Measurements from ENCODE around the gene CSKMT.

CSKMT gene

GRCh38 chr11:62710001-62710345 is 44.9 kb downstream of the CSKMT start:
- H3F3A ChIP-seq (ENCODE audit: insufficient read depth, low read length) = peaks cover 19% of the 10 kb centered on the region; the same call in 1 of the 2 replicates
- H3K79me2 ChIP-seq (ENCODE audit: insufficient read depth, low read length) = no peaks in the 10 kb centered on the region
- H3K4me3 ChIP-seq (ENCODE audit: low read depth, low read length, poor library complexity, severe bottlenecking) = peak overlapping the region; percentile 63
- H3K4me1 ChIP-seq (ENCODE audit: insufficient read depth, low read length, severe bottlenecking) = peaks cover 53% of the 10 kb centered on the region
- H4K20me1 ChIP-seq (ENCODE audit: insufficient read depth, low read length) = no peaks in the 10 kb centered on the region
- peak overlapping the region; percentile 79 for H3K9ac ChIP-seq (ENCODE audit: low read length)
- peak overlapping the region; percentile 90 for H3K4me2 ChIP-seq (ENCODE audit: low read length)
- H3K27ac ChIP-seq (ENCODE audit: low read depth, low read length, poor library complexity, severe bottlenecking) = peak overlapping the region; percentile 92
- no peak overlapping the region for H2AFZ ChIP-seq (ENCODE audit: low read length)
- H3K9me2 ChIP-seq (ENCODE audit: low read depth, low read length) = no peaks in the 10 kb centered on the region
- H3K27me3 ChIP-seq (ENCODE audit: insufficient read depth, low read length) = no peaks in the 10 kb centered on the region
- no peaks in the 10 kb centered on the region for H3K9me3 ChIP-seq (ENCODE audit: low read length)
- TF ChIP-seq, protein P1, sequence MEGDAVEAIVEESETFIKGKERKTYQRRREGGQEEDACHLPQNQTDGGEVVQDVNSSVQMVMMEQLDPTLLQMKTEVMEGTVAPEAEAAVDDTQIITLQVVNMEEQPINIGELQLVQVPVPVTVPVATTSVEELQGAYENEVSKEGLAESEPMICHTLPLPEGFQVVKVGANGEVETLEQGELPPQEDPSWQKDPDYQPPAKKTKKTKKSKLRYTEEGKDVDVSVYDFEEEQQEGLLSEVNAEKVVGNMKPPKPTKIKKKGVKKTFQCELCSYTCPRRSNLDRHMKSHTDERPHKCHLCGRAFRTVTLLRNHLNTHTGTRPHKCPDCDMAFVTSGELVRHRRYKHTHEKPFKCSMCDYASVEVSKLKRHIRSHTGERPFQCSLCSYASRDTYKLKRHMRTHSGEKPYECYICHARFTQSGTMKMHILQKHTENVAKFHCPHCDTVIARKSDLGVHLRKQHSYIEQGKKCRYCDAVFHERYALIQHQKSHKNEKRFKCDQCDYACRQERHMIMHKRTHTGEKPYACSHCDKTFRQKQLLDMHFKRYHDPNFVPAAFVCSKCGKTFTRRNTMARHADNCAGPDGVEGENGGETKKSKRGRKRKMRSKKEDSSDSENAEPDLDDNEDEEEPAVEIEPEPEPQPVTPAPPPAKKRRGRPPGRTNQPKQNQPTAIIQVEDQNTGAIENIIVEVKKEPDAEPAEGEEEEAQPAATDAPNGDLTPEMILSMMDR (IDR thresholded peaks at IDR 0.05; ENCODE audit: low read length) = no peak
- no peak for TF ChIP-seq EZH2 (IDR thresholded peaks at IDR 0.05; ENCODE audit: borderline replicate concordance, low read length)
- H3K36me3 ChIP-seq (ENCODE audit: insufficient read depth, low read length) = peaks cover 58% of the 10 kb centered on the region

DNA sequence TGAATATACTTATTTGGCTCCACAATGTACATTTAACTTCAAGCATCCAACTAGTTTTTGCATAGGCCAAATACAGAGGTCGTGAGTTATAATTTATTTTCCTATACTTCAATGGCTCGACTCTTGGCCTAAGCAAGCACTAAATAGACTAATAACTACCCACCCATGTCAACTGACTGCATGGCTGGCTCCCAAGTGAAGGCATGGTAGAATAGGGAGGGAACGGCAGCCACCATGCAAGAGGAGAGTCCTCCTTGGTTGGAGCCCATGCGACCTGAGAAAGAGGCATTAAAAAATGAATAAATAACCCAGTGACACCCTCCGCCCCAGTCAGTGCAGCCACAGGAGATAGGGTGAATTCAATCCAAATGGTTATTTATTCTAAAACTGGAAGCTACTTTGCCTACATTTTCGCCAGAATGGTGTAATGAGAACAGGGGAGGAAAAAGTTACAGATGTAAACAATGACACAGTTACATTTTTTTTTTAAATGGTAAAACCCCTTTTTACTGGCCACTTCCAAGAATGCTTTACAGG is 47.2 kb downstream of the CSKMT start:
- TF ChIP-seq, protein P1 (IDR thresholded peaks at IDR 0.05; ENCODE audit: low read length) = no peak
- TF ChIP-seq EZH2 (IDR thresholded peaks at IDR 0.05; ENCODE audit: borderline replicate concordance, low read length) = no peak
- peaks cover 18% of the 10 kb centered on the region; the same call in 1 of the 2 replicates for H3F3A ChIP-seq (ENCODE audit: insufficient read depth, low read length)
- no peak overlapping the region for H3K9ac ChIP-seq (ENCODE audit: low read length)
- H3K4me1 ChIP-seq (ENCODE audit: insufficient read depth, low read length, severe bottlenecking) = peaks cover 35% of the 10 kb centered on the region
- no peaks in the 10 kb centered on the region for H3K9me2 ChIP-seq (ENCODE audit: low read depth, low read length)
- no peaks in the 10 kb centered on the region for H4K20me1 ChIP-seq (ENCODE audit: insufficient read depth, low read length)
- peak overlapping the region; percentile 45 for H3K27ac ChIP-seq (ENCODE audit: low read depth, low read length, poor library complexity, severe bottlenecking)
- H3K79me2 ChIP-seq (ENCODE audit: insufficient read depth, low read length) = no peaks in the 10 kb centered on the region
- peaks cover 74% of the 10 kb centered on the region for H3K36me3 ChIP-seq (ENCODE audit: insufficient read depth, low read length)
- H3K4me3 ChIP-seq (ENCODE audit: low read depth, low read length, poor library complexity, severe bottlenecking) = no peak overlapping the region
- no peaks in the 10 kb centered on the region for H3K9me3 ChIP-seq (ENCODE audit: low read length)
- no peaks in the 10 kb centered on the region for H3K27me3 ChIP-seq (ENCODE audit: insufficient read depth, low read length)
- no peak overlapping the region for H2AFZ ChIP-seq (ENCODE audit: low read length)
- no peak overlapping the region for H3K4me2 ChIP-seq (ENCODE audit: low read length)

GRCh38 chr11:62712861-62713260 is 47.7 kb downstream of the CSKMT start:
- H3K4me3 ChIP-seq (ENCODE audit: low read depth, low read length, poor library complexity, severe bottlenecking) = no peak overlapping the region
- no peak overlapping the region for H3K4me2 ChIP-seq (ENCODE audit: low read length)
- H3F3A ChIP-seq (ENCODE audit: insufficient read depth, low read length) = peaks cover 12% of the 10 kb centered on the region; the same call in 1 of the 2 replicates
- TF ChIP-seq EZH2 (IDR thresholded peaks at IDR 0.05; ENCODE audit: borderline replicate concordance, low read length) = no peak
- TF ChIP-seq, protein P1 (IDR thresholded peaks at IDR 0.05; ENCODE audit: low read length) = no peak
- H3K27ac ChIP-seq (ENCODE audit: low read depth, low read length, poor library complexity, severe bottlenecking) = peak overlapping the region; percentile 45
- H3K9ac ChIP-seq (ENCODE audit: low read length) = no peak overlapping the region
- H3K27me3 ChIP-seq (ENCODE audit: insufficient read depth, low read length) = no peaks in the 10 kb centered on the region
- H3K4me1 ChIP-seq (ENCODE audit: insufficient read depth, low read length, severe bottlenecking) = peaks cover 30% of the 10 kb centered on the region
- no peaks in the 10 kb centered on the region for H3K9me3 ChIP-seq (ENCODE audit: low read length)
- H3K36me3 ChIP-seq (ENCODE audit: insufficient read depth, low read length) = peaks cover 78% of the 10 kb centered on the region
- H3K79me2 ChIP-seq (ENCODE audit: insufficient read depth, low read length) = no peaks in the 10 kb centered on the region
- H4K20me1 ChIP-seq (ENCODE audit: insufficient read depth, low read length) = no peaks in the 10 kb centered on the region
- H2AFZ ChIP-seq (ENCODE audit: low read length) = no peak overlapping the region
- H3K9me2 ChIP-seq (ENCODE audit: low read depth, low read length) = no peaks in the 10 kb centered on the region

Measured in OCI-LY1 (cell line).